Stomach (tissue), 4 donors: ENCODE data around the gene HEMGN.
A peak's percentile ranks its signal among the peaks of the same experiment; 100 is the strongest.

Source experiments
- CTCF ChIP-seq, 7 experiments: fragments of 450-650 bp in 4 of 7; fragments of 200-600 bp in 3 of 7; sonication (generic) in 3 of 7; IDR thresholded peaks; one replicate each; pipeline ENCODE4 v1.5.1; 2016 to 2019; ENCODE audit warnings: antibody characterized with exemption in 7 of 7, control low read depth in 2 of 7, mild to moderate bottlenecking in 1 of 7
- EP300 ChIP-seq: sonication (generic); formaldehyde crosslinking; IDR thresholded peaks from one replicate; pipeline ENCODE4 v1.6.1; 2017; ENCODE audit warnings: antibody characterized with exemption
- POLR2A ChIP-seq, 4 donors: fragments of 450-650 bp; IDR thresholded peaks; one replicate each; pipeline ENCODE4 v1.6.1; 2016; ENCODE audit warnings: antibody characterized with exemption in 4 of 4, control low read depth in 2 of 4, mild to moderate bottlenecking in 1 of 4, moderate library complexity in 1 of 4
- POLR2AphosphoS5 ChIP-seq, 3 donors: sonication (generic); formaldehyde crosslinking; IDR thresholded peaks; one replicate each; pipeline ENCODE4 v1.6.1; 2016; ENCODE audit warnings: antibody characterized with exemption in 3 of 3

GRCh38 chr9:97982683-97983588 is 45.0 kb upstream of the HEMGN start, which contains the start of gene ANP32B:
- TF ChIP-seq CTCF (IDR thresholded peaks at IDR 0.05) (peak in 5 of 7 experiments; percentile 25 to 97 (median 85)), POLR2A (IDR thresholded peaks at IDR 0.05) (no peak), EP300 (no peak), POLR2AphosphoS5 (IDR thresholded peaks at IDR 0.05) (peak; percentile 35 to 54 (median 50))
